ENCODE measurements around the gene FAM120A. TPM values are rescaled to one million over a fixed set of nuclear protein-coding genes. Genes with fewer than 3 reads are reported as not detected.
"Not testable (repeated sequence)": the region's sequence is repeated elsewhere in the genome, so short reads cannot be mapped to it uniquely, and the experiment has no call there.

FAM120A gene
- total RNA-seq, 1 experiment from 2014 or later = 89.6 TPM

DNA sequence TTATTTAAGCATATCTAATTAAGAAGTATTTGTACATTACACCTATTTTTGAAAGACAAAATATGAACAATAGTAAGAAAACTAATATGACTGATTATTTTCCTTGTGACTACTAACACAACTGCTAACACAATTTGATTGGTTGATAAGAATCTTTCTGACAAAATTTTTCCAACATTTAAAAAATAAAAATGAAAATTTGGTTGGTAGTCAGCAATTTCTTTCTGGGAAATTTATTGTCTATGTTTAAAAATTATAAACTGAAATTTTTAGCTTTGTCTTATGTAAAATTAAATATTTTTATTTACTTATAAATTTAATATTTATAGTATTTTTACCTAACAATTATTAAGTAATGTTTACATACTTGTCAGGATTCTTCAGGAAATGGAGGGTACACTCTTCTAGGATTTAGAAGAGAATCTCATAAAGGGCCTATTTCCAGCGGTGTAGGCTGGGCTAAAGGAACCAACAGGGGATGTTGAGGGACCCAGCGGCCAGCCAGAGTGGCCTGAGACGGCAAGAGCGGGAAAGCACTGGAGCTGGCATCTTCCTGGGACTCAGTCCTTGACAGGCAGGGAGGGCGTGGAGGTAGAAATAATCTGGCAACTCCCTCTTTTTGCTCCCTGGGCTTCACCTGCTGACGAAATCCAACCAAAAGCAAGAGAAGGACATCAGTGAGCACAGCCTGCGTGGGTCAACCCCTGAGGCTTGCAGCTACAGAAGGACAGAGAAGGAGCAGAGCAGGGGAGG lies 14.7 kb upstream of the FAM120A start:
- intact Hi-C loops (cut with micrococcal nuclease) = no loop called here
- BruUV-seq (replicated peaks) = no TSS peak
- H3K9me2 ChIP-seq (replicated peaks; ENCODE audit: low read length) = no peaks in the 10 kb centered on the region
- ChIA-PET CTCF (no interaction called here), POLR2A (ENCODE audit: unreplicated experiment) (interaction anchor here (0.8 kb wide), 1 partner anchor 29 kb away, joined by 4 read pairs; no protein-coding TSS in a partner anchor)
- no peak overlapping the region for H3K27ac ChIP-seq (ENCODE audit: low read length)
- H3K4me1 ChIP-seq (ENCODE audit: insufficient read depth, low read length) = no peaks in the 10 kb centered on the region
- H4K20me1 ChIP-seq (ENCODE audit: low read length) = no peaks in the 10 kb centered on the region
- ATAC-seq = no peak
- no peak overlapping the region for H3K4me2 ChIP-seq (ENCODE audit: low read length)
- no peaks in the 10 kb centered on the region for H3K79me2 ChIP-seq (ENCODE audit: low read length)
- TF ChIP-seq, protein P1, sequence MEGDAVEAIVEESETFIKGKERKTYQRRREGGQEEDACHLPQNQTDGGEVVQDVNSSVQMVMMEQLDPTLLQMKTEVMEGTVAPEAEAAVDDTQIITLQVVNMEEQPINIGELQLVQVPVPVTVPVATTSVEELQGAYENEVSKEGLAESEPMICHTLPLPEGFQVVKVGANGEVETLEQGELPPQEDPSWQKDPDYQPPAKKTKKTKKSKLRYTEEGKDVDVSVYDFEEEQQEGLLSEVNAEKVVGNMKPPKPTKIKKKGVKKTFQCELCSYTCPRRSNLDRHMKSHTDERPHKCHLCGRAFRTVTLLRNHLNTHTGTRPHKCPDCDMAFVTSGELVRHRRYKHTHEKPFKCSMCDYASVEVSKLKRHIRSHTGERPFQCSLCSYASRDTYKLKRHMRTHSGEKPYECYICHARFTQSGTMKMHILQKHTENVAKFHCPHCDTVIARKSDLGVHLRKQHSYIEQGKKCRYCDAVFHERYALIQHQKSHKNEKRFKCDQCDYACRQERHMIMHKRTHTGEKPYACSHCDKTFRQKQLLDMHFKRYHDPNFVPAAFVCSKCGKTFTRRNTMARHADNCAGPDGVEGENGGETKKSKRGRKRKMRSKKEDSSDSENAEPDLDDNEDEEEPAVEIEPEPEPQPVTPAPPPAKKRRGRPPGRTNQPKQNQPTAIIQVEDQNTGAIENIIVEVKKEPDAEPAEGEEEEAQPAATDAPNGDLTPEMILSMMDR (conservative IDR thresholded peaks at IDR 0.05; ENCODE audit: low read depth, low read length) = no peak
- no peak for TF ChIP-seq EZH2phosphoT487 (IDR thresholded peaks at IDR 0.05; ENCODE audit: borderline replicate concordance, low read length)
- no peak for TF ChIP-seq EZH2 (IDR thresholded peaks at IDR 0.05; ENCODE audit: low read length, unreplicated experiment)
- H3K4me3 ChIP-seq (ENCODE audit: low read length) = no peak overlapping the region
- H3K9ac ChIP-seq (ENCODE audit: low read length) = no peak overlapping the region
- H3F3A ChIP-seq (ENCODE audit: low read length, unreplicated experiment) = no peaks in the 10 kb centered on the region
- H2AFZ ChIP-seq (ENCODE audit: low read length) = no peak overlapping the region
- no peak for DNase-seq
- H3K27me3 ChIP-seq (ENCODE audit: low read length) = no peaks in the 10 kb centered on the region
- no peaks in the 10 kb centered on the region for H3K36me3 ChIP-seq (ENCODE audit: low read depth, low read length)
- no peaks in the 10 kb centered on the region for H3K9me3 ChIP-seq (ENCODE audit: low read length)

DNA sequence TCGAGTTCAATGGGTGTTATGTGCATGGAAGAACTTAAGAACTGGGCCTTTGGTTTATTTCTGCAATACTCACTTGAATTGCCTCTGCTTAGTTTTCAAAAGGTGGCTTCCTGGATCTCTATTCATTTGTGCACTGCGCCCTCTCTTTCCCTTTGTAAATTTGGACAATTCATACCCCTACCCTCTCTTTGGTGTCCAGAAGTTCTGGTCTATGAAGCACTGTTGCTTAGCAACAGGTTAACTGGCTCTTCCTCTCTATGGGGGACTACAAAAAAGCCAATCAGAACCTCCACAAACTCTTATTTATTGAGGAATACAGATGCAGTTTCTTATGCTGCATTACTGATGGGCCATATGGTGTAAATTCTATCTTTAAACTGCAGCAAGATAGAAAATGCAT lies 13.5 kb upstream of the FAM120A start:
- H4K20me1 ChIP-seq (ENCODE audit: low read length) = no peaks in the 10 kb centered on the region
- ATAC-seq (no peak), DNase-seq (no peak)
- H3K4me2 ChIP-seq (ENCODE audit: low read length) = no peak overlapping the region
- TF ChIP-seq, protein P1 (conservative IDR thresholded peaks at IDR 0.05; ENCODE audit: low read depth, low read length) = no peak
- TF ChIP-seq EZH2 (IDR thresholded peaks at IDR 0.05; ENCODE audit: low read length, unreplicated experiment) (no peak), EZH2phosphoT487 (IDR thresholded peaks at IDR 0.05; ENCODE audit: borderline replicate concordance, low read length) (no peak)
- H3K79me2 ChIP-seq (ENCODE audit: low read length) = no peaks in the 10 kb centered on the region
- H3K9ac ChIP-seq (ENCODE audit: low read length) = no peak overlapping the region
- H3K9me3 ChIP-seq (ENCODE audit: low read length) = no peaks in the 10 kb centered on the region
- H3K9me2 ChIP-seq (replicated peaks; ENCODE audit: low read length) = no peaks in the 10 kb centered on the region
- POLR2A ChIA-PET (ENCODE audit: unreplicated experiment) = no interaction called here
- no TSS peak for BruUV-seq (replicated peaks)
- CTCF ChIA-PET = no interaction called here
- H3F3A ChIP-seq (ENCODE audit: low read length, unreplicated experiment) = no peaks in the 10 kb centered on the region
- H3K36me3 ChIP-seq (ENCODE audit: low read depth, low read length) = no peaks in the 10 kb centered on the region
- H3K4me3 ChIP-seq (ENCODE audit: low read length) = no peak overlapping the region
- H3K4me1 ChIP-seq (ENCODE audit: insufficient read depth, low read length) = no peaks in the 10 kb centered on the region
- no peak overlapping the region for H3K27ac ChIP-seq (ENCODE audit: low read length)
- no peaks in the 10 kb centered on the region for H3K27me3 ChIP-seq (ENCODE audit: low read length)
- no peak overlapping the region for H2AFZ ChIP-seq (ENCODE audit: low read length)
- intact Hi-C loops (cut with micrococcal nuclease) = no loop called here

GRCh38 chr9:93439301-93439700 lies 12.2 kb upstream of the FAM120A start:
- DNase-seq; H3K79me2 ChIP-seq (ENCODE audit: low read length); H3K36me3 ChIP-seq (ENCODE audit: low read depth, low read length); POLR2A ChIA-PET (ENCODE audit: unreplicated experiment); H3K4me3 ChIP-seq (ENCODE audit: low read length); intact Hi-C loops (cut with micrococcal nuclease); BruUV-seq (replicated peaks); H3K9me2 ChIP-seq (replicated peaks; ENCODE audit: low read length); H3K4me2 ChIP-seq (ENCODE audit: low read length); H3K9me3 ChIP-seq (ENCODE audit: low read length); H3F3A ChIP-seq (ENCODE audit: low read length, unreplicated experiment); CTCF ChIA-PET; H3K9ac ChIP-seq (ENCODE audit: low read length); ATAC-seq; H4K20me1 ChIP-seq (ENCODE audit: low read length); H3K27me3 ChIP-seq (ENCODE audit: low read length); H2AFZ ChIP-seq (ENCODE audit: low read length); H3K4me1 ChIP-seq (ENCODE audit: insufficient read depth, low read length); H3K27ac ChIP-seq (ENCODE audit: low read length): not testable (repeated sequence)

Data from PC-3 (cell line).